Measurements from ENCODE around the gene BMERB1. TPM values are rescaled to one million over a fixed set of nuclear protein-coding genes. Genes with fewer than 3 reads are reported as not detected.

BMERB1 gene
- total RNA-seq, 1 donor from 2014 or later: 47.9 TPM

GRCh38 chr16:15506441-15506840, 72.1 kb downstream of the BMERB1 start:
- Mint-ChIP-seq H3K9me3 (ENCODE audit: unreplicated experiment) (no peaks in the 10 kb centered on the region), H3K27ac (ENCODE audit: unreplicated experiment) (peak overlapping the region; percentile 71), H3K4me1 (ENCODE audit: unreplicated experiment) (peaks cover 52% of the 10 kb centered on the region), H3K36me3 (ENCODE audit: unreplicated experiment) (peaks cover 5% of the 10 kb centered on the region), H3K4me3 (ENCODE audit: unreplicated experiment) (no peak overlapping the region), H3K27me3 (ENCODE audit: unreplicated experiment) (no peaks in the 10 kb centered on the region)
- TF ChIP-seq CTCF (IDR thresholded peaks at IDR 0.05): no peak
- no peak for DNase-seq (ENCODE audit: extremely low spot score, unreplicated experiment)

GRCh38 chr16:15507301-15507958, 73.0 kb downstream of the BMERB1 start:
- Mint-ChIP-seq H3K36me3 (ENCODE audit: unreplicated experiment) (peaks cover 6% of the 10 kb centered on the region), H3K4me1 (ENCODE audit: unreplicated experiment) (peaks cover 45% of the 10 kb centered on the region), H3K4me3 (ENCODE audit: unreplicated experiment) (no peak overlapping the region), H3K9me3 (ENCODE audit: unreplicated experiment) (no peaks in the 10 kb centered on the region), H3K27me3 (ENCODE audit: unreplicated experiment) (no peaks in the 10 kb centered on the region), H3K27ac (ENCODE audit: unreplicated experiment) (peak overlapping the region; percentile 71)
- no peak for TF ChIP-seq CTCF (IDR thresholded peaks at IDR 0.05)
- no peak for DNase-seq (ENCODE audit: extremely low spot score, unreplicated experiment)

GRCh38 chr16:15507959-15508627, 73.7 kb downstream of the BMERB1 start:
- no peak for TF ChIP-seq CTCF (IDR thresholded peaks at IDR 0.05)
- Mint-ChIP-seq H3K27ac (ENCODE audit: unreplicated experiment) (peak overlapping the region; percentile 71), H3K27me3 (ENCODE audit: unreplicated experiment) (no peaks in the 10 kb centered on the region), H3K36me3 (ENCODE audit: unreplicated experiment) (peaks cover 6% of the 10 kb centered on the region), H3K4me1 (ENCODE audit: unreplicated experiment) (peaks cover 39% of the 10 kb centered on the region), H3K4me3 (ENCODE audit: unreplicated experiment) (no peak overlapping the region), H3K9me3 (ENCODE audit: unreplicated experiment) (no peaks in the 10 kb centered on the region)
- no peak for DNase-seq (ENCODE audit: extremely low spot score, unreplicated experiment)

GRCh38 chr16:15509051-15509592, 74.7 kb downstream of the BMERB1 start:
- Mint-ChIP-seq H3K4me3 (ENCODE audit: unreplicated experiment) (no peak overlapping the region), H3K4me1 (ENCODE audit: unreplicated experiment) (peaks cover 38% of the 10 kb centered on the region), H3K36me3 (ENCODE audit: unreplicated experiment) (peaks cover 6% of the 10 kb centered on the region), H3K27me3 (ENCODE audit: unreplicated experiment) (no peaks in the 10 kb centered on the region), H3K9me3 (ENCODE audit: unreplicated experiment) (no peaks in the 10 kb centered on the region), H3K27ac (ENCODE audit: unreplicated experiment) (peak overlapping the region; percentile 51)
- no peak for DNase-seq (ENCODE audit: extremely low spot score, unreplicated experiment)
- TF ChIP-seq CTCF (IDR thresholded peaks at IDR 0.05): no peak
